GM06990 (cell line): ENCODE results near the gene EIF3B.
"Not testable (repeated sequence)": the region's sequence is repeated elsewhere in the genome, so short reads cannot be mapped to it uniquely, and the experiment has no call there.

Source experiments
- DNase-seq: peaks from one replicate; pipeline ENCODE4 v3.0.0-alpha.2; 2011; ENCODE audit not compliant: insufficient read length; ENCODE audit errors: extremely low read depth
- H3K27me3 ChIP-seq: replicated peaks from 2 replicates; pipeline ENCODE4 v1.6.0; 2011; ENCODE audit warnings: low read length; ENCODE audit not compliant: control insufficient read depth, insufficient read depth
- H3K36me3 ChIP-seq: 2 replicates; pipeline ENCODE4 v1.5.1; 2011; ENCODE audit warnings: low read length; ENCODE audit not compliant: control insufficient read depth, insufficient read depth
- H3K4me3 ChIP-seq: replicated peaks from 2 replicates; pipeline ENCODE4 v1.5.1; 2011; ENCODE audit warnings: low read depth, mild to moderate bottlenecking, control low read depth, low read length
- TF ChIP-seq, protein P1 (sequence below): IDR thresholded peaks from 2 replicates; pipeline ENCODE4 v1.5.1; 2011; ENCODE audit warnings: low read length, control low read depth, mild to moderate bottlenecking, inconsistent platforms; ENCODE audit not compliant: insufficient read depth, poor library complexity, severe bottlenecking

EIF3B gene

GRCh38 chr7:2388637-2388954 lies 34.0 kb downstream of the EIF3B start:
- DNase-seq, result no peak
- TF ChIP-seq, protein P1, sequence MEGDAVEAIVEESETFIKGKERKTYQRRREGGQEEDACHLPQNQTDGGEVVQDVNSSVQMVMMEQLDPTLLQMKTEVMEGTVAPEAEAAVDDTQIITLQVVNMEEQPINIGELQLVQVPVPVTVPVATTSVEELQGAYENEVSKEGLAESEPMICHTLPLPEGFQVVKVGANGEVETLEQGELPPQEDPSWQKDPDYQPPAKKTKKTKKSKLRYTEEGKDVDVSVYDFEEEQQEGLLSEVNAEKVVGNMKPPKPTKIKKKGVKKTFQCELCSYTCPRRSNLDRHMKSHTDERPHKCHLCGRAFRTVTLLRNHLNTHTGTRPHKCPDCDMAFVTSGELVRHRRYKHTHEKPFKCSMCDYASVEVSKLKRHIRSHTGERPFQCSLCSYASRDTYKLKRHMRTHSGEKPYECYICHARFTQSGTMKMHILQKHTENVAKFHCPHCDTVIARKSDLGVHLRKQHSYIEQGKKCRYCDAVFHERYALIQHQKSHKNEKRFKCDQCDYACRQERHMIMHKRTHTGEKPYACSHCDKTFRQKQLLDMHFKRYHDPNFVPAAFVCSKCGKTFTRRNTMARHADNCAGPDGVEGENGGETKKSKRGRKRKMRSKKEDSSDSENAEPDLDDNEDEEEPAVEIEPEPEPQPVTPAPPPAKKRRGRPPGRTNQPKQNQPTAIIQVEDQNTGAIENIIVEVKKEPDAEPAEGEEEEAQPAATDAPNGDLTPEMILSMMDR, result no peak
- Histone ChIP-seq H3K36me3 (peaks cover 2% of the 10 kb centered on the region), H3K4me3 (no peak overlapping the region), H3K27me3 (no peaks in the 10 kb centered on the region)

DNA sequence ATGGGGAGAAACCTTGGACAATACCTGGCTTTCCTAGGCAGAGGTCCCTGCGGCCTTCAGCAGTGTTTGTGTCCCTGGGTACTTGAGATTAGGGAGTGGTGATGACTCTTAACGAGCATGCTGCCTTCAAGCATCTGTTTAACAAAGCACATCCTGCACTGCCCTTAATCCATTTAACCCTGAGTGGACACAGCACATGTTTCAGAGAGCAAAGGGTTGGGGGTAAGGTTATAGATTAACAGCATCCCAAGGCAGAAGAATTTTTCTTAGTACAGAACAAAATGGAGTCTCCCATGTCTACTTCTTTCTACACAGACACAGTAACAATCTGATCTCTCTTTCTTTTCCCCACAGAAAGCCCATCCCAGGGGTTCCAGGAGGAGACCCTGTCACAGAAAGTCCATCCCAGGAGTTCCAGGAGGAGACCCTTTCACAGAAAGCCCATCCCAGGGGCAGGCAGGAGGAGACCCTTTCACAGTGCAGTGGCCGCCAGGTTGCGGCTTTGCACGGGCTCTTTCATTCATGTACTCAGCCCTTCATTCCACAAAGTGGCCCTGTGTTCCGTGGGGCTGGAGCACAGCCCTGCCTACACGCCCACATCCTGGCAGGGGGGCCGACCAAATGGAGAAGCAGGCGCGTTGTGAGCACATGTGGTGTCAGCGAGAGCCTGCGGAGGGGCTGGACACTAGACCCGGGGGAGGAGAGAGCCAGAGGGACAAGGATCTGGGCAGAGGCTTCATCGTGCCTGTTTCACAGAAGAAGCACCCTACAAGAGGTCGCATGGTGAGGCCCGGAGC lies 35.6 kb downstream of the EIF3B start:
- H3K4me3 ChIP-seq, DNase-seq, H3K36me3 ChIP-seq, H3K27me3 ChIP-seq: not testable (repeated sequence)

- H3K36me3 ChIP-seq, result no peaks in the 10 kb centered on the region
- H3K27me3 ChIP-seq, result no peaks in the 10 kb centered on the region
- TF ChIP-seq, protein P1, result no peak
- no peak for DNase-seq
- no peak overlapping the region for H3K4me3 ChIP-seq
These were observed 39.1 kb downstream of the EIF3B start for GRCh38 chr7:2393706-2394105.

DNA sequence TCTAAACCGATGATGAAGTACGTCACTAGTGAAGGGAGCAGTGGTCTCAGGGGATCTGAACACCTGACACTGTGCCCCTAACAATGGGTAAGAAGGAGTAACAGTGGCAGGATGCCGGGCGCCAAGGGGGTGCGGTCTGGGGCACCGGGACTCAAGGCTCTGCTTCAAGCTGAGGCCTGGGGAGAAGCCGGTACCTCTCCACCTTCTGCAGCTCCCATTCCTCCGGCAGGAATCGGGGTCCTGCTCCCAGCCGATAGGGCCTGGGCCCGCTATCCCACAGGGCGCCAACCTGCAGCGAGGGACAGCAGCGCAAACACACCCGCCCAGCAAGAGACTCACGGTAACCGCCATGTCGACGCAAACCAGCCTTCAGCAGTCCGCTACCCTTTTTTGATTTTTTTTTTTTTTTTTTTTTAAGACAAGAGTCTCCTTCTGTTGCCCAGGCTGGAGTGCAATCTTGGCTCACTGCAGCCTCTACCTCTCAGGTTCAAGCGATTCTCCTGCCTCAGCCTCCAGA lies 40.0 kb downstream of the EIF3B start:
- Histone ChIP-seq H3K36me3 (no peaks in the 10 kb centered on the region), H3K27me3 (no peaks in the 10 kb centered on the region), H3K4me3 (no peak overlapping the region)
- TF ChIP-seq, protein P1, result no peak
- no peak for DNase-seq

GRCh38 chr7:2398506-2398905 lies 43.9 kb downstream of the EIF3B start:
- TF ChIP-seq, protein P1, result no peak
- no peak for DNase-seq
- Histone ChIP-seq H3K36me3 (no peaks in the 10 kb centered on the region), H3K27me3 (no peaks in the 10 kb centered on the region), H3K4me3 (no peak overlapping the region)

- TF ChIP-seq, protein P1, result no peak
- Histone ChIP-seq H3K36me3 (no peaks in the 10 kb centered on the region), H3K27me3 (no peaks in the 10 kb centered on the region), H3K4me3 (no peak overlapping the region)
- DNase-seq, result no peak
These were observed 45.4 kb downstream of the EIF3B start for GRCh38 chr7:2399848-2400587.
